K562 (cell line): ENCODE measurements around the gene CHCHD1. TPM values are rescaled to one million over a fixed set of nuclear protein-coding genes. Genes with fewer than 3 reads are reported as not detected.

Experiments
- ATAC-seq: fragments of 200-7000 bp; cut with Tn5 transposase; 3 replicates; pipeline ENCODE4 v1.9.1; 2020; ENCODE audit warnings: moderate library complexity
- BruUV-seq: library from RNA; stranded (reverse); fragments of 400-500 nt; replicated peaks from 2 replicates; lab custom pipeline; 2021; lab: Mats Ljungman, UMichigan
- CTCF ChIA-PET: fragments of 300-600 bp; formaldehyde crosslinking; extraction: SDS; loops from one replicate; lab custom pipeline; 2021; ENCODE audit warnings: low intra/inter-chr PET ratio; lab: Yijun Ruan, JAX
- POLR2A ChIA-PET: fragments of 300-600, 350-650 bp; sonication (Branson Sonifier 250); formaldehyde crosslinking; extraction: SDS; loops from one replicate; lab custom pipeline; 2021; ENCODE audit warnings: antibody characterized with exemption, inconsistent platforms; lab: Yijun Ruan, JAX
- DNase-seq, 4 experiments: peaks; one replicate each; pipeline versions ENCODE4 v3.0.0 to v3.0.0-alpha.2; 2011 to 2018; ENCODE audit warnings: low spot score in 3 of 4, mixed read lengths in 3 of 4; ENCODE audit errors: extremely low read depth in 1 of 4
- FAIRE-seq: peaks from 2 replicates; lab custom pipeline; 2011; peaks lifted over from hg19 to GRCh38; lab: Jason Lieb, UNC
- H2AFZ ChIP-seq: 2 replicates; pipeline ENCODE4 v1.6.0; 2011; ENCODE audit warnings: low read depth, low read length, control low read depth, inconsistent platforms
- H3K27ac ChIP-seq: fragments of 200-600 bp; 3 replicates; pipeline ENCODE4 v1.8.0; 2011; ENCODE audit warnings: low read depth, mild to moderate bottlenecking, control low read depth, inconsistent platforms, low read length, moderate library complexity, mixed read lengths; ENCODE audit errors: extremely low read depth
- H3K27me3 ChIP-seq, 2 experiments: fragments of 300-600 bp in 1 of 2; 2 replicates in 1 of 2; 3 replicates in 1 of 2; pipeline versions ENCODE4 v1.6.0 to v1.8.0; 2011; ENCODE audit warnings: inconsistent platforms in 2 of 2, low read length in 2 of 2, mild to moderate bottlenecking in 1 of 2, mixed read lengths in 1 of 2, moderate library complexity in 1 of 2; ENCODE audit not compliant: control insufficient read depth in 2 of 2, insufficient read depth in 2 of 2
- H3K36me3 ChIP-seq: fragments of 300-600 bp; 3 replicates; pipeline ENCODE4 v1.8.0; 2011; ENCODE audit warnings: mild to moderate bottlenecking, low read length, inconsistent platforms; ENCODE audit not compliant: control insufficient read depth, insufficient read depth
- H3K4me1 ChIP-seq, 2 experiments: fragments of 200-600 bp in 1 of 2; replicated peaks in 1 of 2; 2 replicates in 1 of 2; 3 replicates in 1 of 2; pipeline versions ENCODE4 v1.5.1 to v1.8.0; 2011; ENCODE audit warnings: inconsistent platforms in 2 of 2, low read length in 2 of 2, mild to moderate bottlenecking in 1 of 2, mixed read lengths in 1 of 2, moderate library complexity in 1 of 2; ENCODE audit not compliant: control insufficient read depth in 2 of 2, insufficient read depth in 2 of 2
- H3K4me2 ChIP-seq: 2 replicates; pipeline ENCODE4 v1.6.1; 2011; ENCODE audit warnings: low read length, control low read depth, inconsistent platforms, mixed read lengths; ENCODE audit not compliant: insufficient read depth
- H3K4me3 ChIP-seq: fragments of 200-600 bp; sonication (generic), shearing (Covaris generic); 2 replicates; pipeline ENCODE4 v1.5.1; 2016; ENCODE audit warnings: control low read depth, inconsistent platforms
- H3K79me2 ChIP-seq: fragments of 200-600 bp; 3 replicates; pipeline ENCODE4 v1.8.0; 2011; ENCODE audit warnings: low read length, inconsistent platforms; ENCODE audit not compliant: control insufficient read depth, insufficient read depth
- H3K9ac ChIP-seq, 2 experiments: 2 replicates each; pipeline versions ENCODE4 v1.6.0 to v1.6.1; 2011; ENCODE audit warnings: low read depth in 2 of 2, low read length in 2 of 2, control low read depth in 1 of 2, inconsistent platforms in 1 of 2, mild to moderate bottlenecking in 1 of 2, mixed read lengths in 1 of 2; ENCODE audit not compliant: insufficient read depth in 1 of 2
- H3K9me1 ChIP-seq: one replicate; pipeline ENCODE4 v1.6.0; 2011; ENCODE audit warnings: inconsistent platforms, mild to moderate bottlenecking, low read length, moderate library complexity; ENCODE audit not compliant: control insufficient read depth, insufficient read depth
- H3K9me3 ChIP-seq: replicated peaks from 2 replicates; pipeline ENCODE4 v1.5.1; 2011; ENCODE audit warnings: low read depth, low read length, inconsistent platforms; ENCODE audit not compliant: control insufficient read depth, insufficient read depth
- H4K20me1 ChIP-seq: replicated peaks from 2 replicates; pipeline ENCODE4 v1.6.1; 2011; ENCODE audit warnings: low read length, inconsistent platforms, mixed read lengths; ENCODE audit not compliant: control insufficient read depth, insufficient read depth
- CREB1 ChIP-seq, 2 experiments: sonication (generic) in 1 of 2; formaldehyde crosslinking in 1 of 2; IDR thresholded peaks; 2 replicates each; pipeline versions ENCODE4 v1.6.1 to v1.8.0; 2012 to 2022; ENCODE audit warnings: inconsistent platforms in 1 of 2, mild to moderate bottlenecking in 1 of 2, missing genetic modification reagents in 1 of 2, moderate library complexity in 1 of 2
- ZNF589 ChIP-seq: fragments of 200-800 bp; sonication (Bioruptor generic); IDR thresholded peaks from 2 replicates; pipeline ENCODE4 v1.6.1; 2016; ENCODE audit warnings: low read depth, missing genetic modification characterization, missing compliant biosample characterization
- WGBS: fragments of 100-300 bp; shearing (Covaris generic); methylation state at CpG from one replicate; pipeline ENCODE4 v1.1.6; 2016; ENCODE audit warnings: low coverage, mixed read lengths; ENCODE audit not compliant: insufficient coverage; ENCODE audit errors: missing lambda C conversion rate; 5-methylcytosine and 5-hydroxymethylcytosine counted together
- in situ Hi-C: fragments of 300-500 bp; cut with MboI; formaldehyde crosslinking; loops from 4 replicates; pipeline ENCODE4 v1.15.0; 2018; ENCODE audit warnings: inconsistent platforms, mixed read lengths
- intact Hi-C: fragments of 100-400 bp; cut with micrococcal nuclease; formaldehyde crosslinking; loops from 2 replicates; pipeline ENCODE4 v1.14.2; 2022
- polyA plus RNA-seq, 8 experiments: library from polyadenylated mRNA; depleted of rRNA in 4 of 8; stranded (reverse) in 5 of 8; unstranded in 3 of 8; fragments of >200 nt; fragmentation: Nextera tagmentation in 2 of 8; fragmentation: Illumina TruSeq in 1 of 8; extraction: Ambion mirVana in 2 of 8; extraction: Trizol in 1 of 8; gene quantifications; 2 replicates each; pipeline versions ENCODE4 v1.2.1 to v1.2.3, GENCODE V29; 2011 to 2014; ENCODE audit warnings: inconsistent platforms in 1 of 8, missing spikeins in 1 of 8
- total RNA-seq, 7 experiments: library from RNA; depleted of rRNA in 6 of 7; stranded (reverse); fragments of >200 nt in 6 of 7; fragmentation: Illumina TruSeq in 2 of 7; extraction: Trizol in 2 of 7; gene quantifications; 2 replicates each; pipeline versions ENCODE4 v1.2.1 to v1.2.3, GENCODE V29; 2011 to 2021; ENCODE audit warnings: low replicate concordance in 1 of 7

The CHCHD1 gene
- total and polyA plus RNA-seq, 9 of the 15 experiments (the other 6 are each of a cell fraction or from before 2014, with no cell fraction given) = 52.9 to 126 (median 83.4) TPM

GRCh38 chr10:73814276-73814895, 32.5 kb downstream of the CHCHD1 start:
- Histone ChIP-seq H4K20me1 (no peaks in the 10 kb centered on the region), H3K79me2 (peaks cover 13% of the 10 kb centered on the region), H3K9me3 (no peaks in the 10 kb centered on the region), H3K27me3 (no peaks in the 10 kb centered on the region), H2AFZ (no peak overlapping the region), H3K4me1 (peaks cover 55 to 63% of the 10 kb centered on the region in 2 experiments), H3K9me1 (no peaks in the 10 kb centered on the region), H3K27ac (no peak overlapping the region), H3K36me3 (peaks cover 34% of the 10 kb centered on the region; the same call in 1 of the 3 replicates), H3K4me3 (no peak overlapping the region), H3K4me2 (no peak overlapping the region), H3K9ac (peak overlapping the region in 1 of 2 experiments; percentile 20; a peak in 1 of 4 replicates)
- DNase-seq (no peak), ATAC-seq (no peak), FAIRE-seq (no peak)
- ChIA-PET POLR2A (interaction anchor here (0.5 to 2.7 kb wide), 5 partner anchors 8 to 71 kb away, joined by 3 to 8 read pairs (median 3); partner anchors contain the start of gene CHCHD1), CTCF (no interaction called here)
- in situ Hi-C loops = no loop called here
- TF ChIP-seq ZNF589 = no peak
- TF ChIP-seq CREB1 (IDR thresholded peaks at IDR 0.05) = no peak
- 0 out of 2 replicates have a peak, but pooled peaks have one; percentile 18 for TF ChIP-seq CREB1 (CRISPR knock-in tag; IDR thresholded peaks at IDR 0.05)
- intact Hi-C loops = loop anchor here (2.0 kb wide), 1 partner anchor 40 kb away; no protein-coding TSS in a partner anchor
- no TSS peak for BruUV-seq
- WGBS = 87% methylated on average over 13 of the region's 13 CpGs
